MM.1S (cell line): ENCODE measurements around the gene SLC3A2.

Experiments
- DNase-seq: peaks from one replicate; pipeline ENCODE4 v3.0.0-alpha.2; 2015
- H2AFZ ChIP-seq: fragments of 300-600 bp; sonication (generic); 2 replicates; pipeline ENCODE4 v1.6.0; 2016; ENCODE audit warnings: antibody characterized with exemption, low read length
- H3F3A ChIP-seq: fragments of 300-600 bp; sonication (generic); 2 replicates; pipeline ENCODE4 v1.6.1; 2016; ENCODE audit warnings: mild to moderate bottlenecking, antibody characterized with exemption, low read length, moderate library complexity, mixed read lengths; ENCODE audit not compliant: insufficient read depth
- H3K27ac ChIP-seq: fragments of 300-600 bp; sonication (generic); 2 replicates; pipeline ENCODE4 v1.5.1; 2016; ENCODE audit warnings: mild to moderate bottlenecking, low read length
- H3K27me3 ChIP-seq: fragments of 300-600 bp; sonication (generic); replicated peaks from 2 replicates; pipeline ENCODE4 v1.6.0; 2016; ENCODE audit warnings: low read length; ENCODE audit not compliant: insufficient read depth
- H3K36me3 ChIP-seq: fragments of 300-600 bp; sonication (generic); replicated peaks from 2 replicates; pipeline ENCODE4 v1.6.1; 2016; ENCODE audit warnings: mild to moderate bottlenecking, low read length, mixed read lengths; ENCODE audit not compliant: insufficient read depth
- H3K4me1 ChIP-seq: fragments of 300-600 bp; sonication (generic); 2 replicates; pipeline ENCODE4 v1.6.1; 2016; ENCODE audit warnings: low read length, mixed read lengths
- H3K4me2 ChIP-seq: fragments of 300-600 bp; sonication (generic); 2 replicates; pipeline ENCODE4 v1.6.0; 2016; ENCODE audit warnings: low read depth, low read length
- H3K4me3 ChIP-seq: fragments of 300-600 bp; sonication (generic); 2 replicates; pipeline ENCODE4 v1.5.1; 2016; ENCODE audit warnings: low read length, mixed read lengths
- H3K79me2 ChIP-seq: fragments of 300-600 bp; sonication (generic); 2 replicates; pipeline ENCODE4 v1.6.1; 2016; ENCODE audit warnings: mixed run types, low read length, mixed read lengths
- H3K9ac ChIP-seq: fragments of 300-600 bp; sonication (generic); 2 replicates; pipeline ENCODE4 v1.6.1; 2016; ENCODE audit warnings: low read length, mixed read lengths
- H3K9me2 ChIP-seq: fragments of 300-600 bp; sonication (generic); replicated peaks from 2 replicates; pipeline ENCODE4 v1.6.1; 2016; ENCODE audit warnings: mild to moderate bottlenecking, low read length, mixed read lengths; ENCODE audit not compliant: insufficient read depth
- H3K9me3 ChIP-seq: fragments of 300-600 bp; sonication (generic); replicated peaks from 2 replicates; pipeline ENCODE4 v1.6.1; 2016; ENCODE audit warnings: mild to moderate bottlenecking, low read length, mixed read lengths; ENCODE audit not compliant: insufficient read depth
- H4K20me1 ChIP-seq: fragments of 300-600 bp; sonication (generic); 2 replicates; pipeline ENCODE4 v1.6.1; 2016; ENCODE audit warnings: mild to moderate bottlenecking, low read length, moderate library complexity, mixed read lengths; ENCODE audit not compliant: insufficient read depth
- EZH2 ChIP-seq: fragments of 300-600 bp; sonication (generic); optimal IDR thresholded peaks from 2 replicates; pipeline ENCODE3; 2017; ENCODE audit warnings: low read depth, mild to moderate bottlenecking, antibody characterized with exemption, low read length, mixed read lengths
- EZH2phosphoT487 ChIP-seq: fragments of 300-600 bp; sonication (generic); IDR thresholded peaks from 2 replicates; pipeline ENCODE4 v1.6.1; 2018; ENCODE audit warnings: antibody characterized with exemption, low read length
- TF ChIP-seq, protein P1 (sequence below): fragments of 300-600 bp; sonication (generic); IDR thresholded peaks from 2 replicates; pipeline ENCODE4 v1.5.1; 2016; ENCODE audit warnings: antibody characterized with exemption, low read length, mixed read lengths

The SLC3A2 gene

DNA sequence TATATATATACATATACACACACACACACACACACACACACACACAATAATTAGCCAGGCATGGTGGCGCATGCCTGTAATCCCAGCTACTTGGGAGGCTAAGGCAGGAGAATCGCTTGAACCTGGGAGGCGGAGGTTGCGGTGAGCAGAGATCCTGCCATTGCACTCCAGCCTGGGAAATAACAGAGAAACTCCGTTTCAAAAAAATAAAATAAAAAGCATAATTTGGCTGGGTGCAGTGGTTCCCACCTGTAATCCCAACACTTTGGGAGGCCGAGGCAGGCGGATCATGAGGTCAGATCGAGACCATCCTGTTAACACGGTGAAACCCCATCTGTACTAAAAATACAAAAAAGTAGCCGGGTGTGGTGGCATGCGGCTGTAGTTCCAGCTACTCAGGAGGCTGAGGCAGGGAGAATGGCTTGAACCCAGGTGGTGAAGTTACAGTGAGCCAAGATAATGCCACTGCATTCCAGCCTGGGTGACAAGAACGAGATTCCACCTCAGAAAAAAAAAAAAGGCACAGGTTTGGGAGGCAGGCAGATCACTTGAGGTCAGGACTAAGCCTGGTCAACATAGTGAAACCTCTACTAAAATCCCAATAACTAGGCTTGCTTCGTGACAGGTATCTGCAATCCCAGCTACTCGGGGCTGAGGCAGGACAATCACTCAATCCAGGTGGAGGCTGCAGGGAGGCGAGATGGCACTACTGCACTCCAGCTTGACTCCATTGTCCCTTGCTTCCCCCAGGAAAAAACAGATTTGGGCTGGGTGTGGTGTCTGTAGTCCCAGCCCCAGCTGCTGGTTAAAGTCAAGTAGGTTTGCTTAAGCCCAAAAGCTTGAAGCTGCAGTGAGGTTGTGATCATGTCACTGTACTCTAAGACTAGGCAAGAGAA lies 29.5 kb upstream of the SLC3A2 start:
- no peak for TF ChIP-seq EZH2phosphoT487
- TF ChIP-seq, protein P1, sequence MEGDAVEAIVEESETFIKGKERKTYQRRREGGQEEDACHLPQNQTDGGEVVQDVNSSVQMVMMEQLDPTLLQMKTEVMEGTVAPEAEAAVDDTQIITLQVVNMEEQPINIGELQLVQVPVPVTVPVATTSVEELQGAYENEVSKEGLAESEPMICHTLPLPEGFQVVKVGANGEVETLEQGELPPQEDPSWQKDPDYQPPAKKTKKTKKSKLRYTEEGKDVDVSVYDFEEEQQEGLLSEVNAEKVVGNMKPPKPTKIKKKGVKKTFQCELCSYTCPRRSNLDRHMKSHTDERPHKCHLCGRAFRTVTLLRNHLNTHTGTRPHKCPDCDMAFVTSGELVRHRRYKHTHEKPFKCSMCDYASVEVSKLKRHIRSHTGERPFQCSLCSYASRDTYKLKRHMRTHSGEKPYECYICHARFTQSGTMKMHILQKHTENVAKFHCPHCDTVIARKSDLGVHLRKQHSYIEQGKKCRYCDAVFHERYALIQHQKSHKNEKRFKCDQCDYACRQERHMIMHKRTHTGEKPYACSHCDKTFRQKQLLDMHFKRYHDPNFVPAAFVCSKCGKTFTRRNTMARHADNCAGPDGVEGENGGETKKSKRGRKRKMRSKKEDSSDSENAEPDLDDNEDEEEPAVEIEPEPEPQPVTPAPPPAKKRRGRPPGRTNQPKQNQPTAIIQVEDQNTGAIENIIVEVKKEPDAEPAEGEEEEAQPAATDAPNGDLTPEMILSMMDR, result no peak
- no peak for TF ChIP-seq EZH2
- no peaks in the 10 kb centered on the region for H3K9me3 ChIP-seq
- H3K4me3 ChIP-seq, result no peak overlapping the region
- H3K27me3 ChIP-seq, result no peaks in the 10 kb centered on the region
- H3K9ac ChIP-seq, result no peak overlapping the region
- peaks cover 65% of the 10 kb centered on the region for H3F3A ChIP-seq
- H3K4me2 ChIP-seq, result no peak overlapping the region
- H3K9me2 ChIP-seq, result no peaks in the 10 kb centered on the region
- peaks cover 33% of the 10 kb centered on the region for H3K79me2 ChIP-seq
- peaks cover 35% of the 10 kb centered on the region for H4K20me1 ChIP-seq
- H3K27ac ChIP-seq, result peak overlapping the region; percentile 45; the same call in 1 of the 2 replicates
- H3K36me3 ChIP-seq, result peaks cover 28% of the 10 kb centered on the region
- H2AFZ ChIP-seq, result no peak overlapping the region
- DNase-seq, result peak; percentile 36
- H3K4me1 ChIP-seq, result peaks cover 24% of the 10 kb centered on the region

DNA sequence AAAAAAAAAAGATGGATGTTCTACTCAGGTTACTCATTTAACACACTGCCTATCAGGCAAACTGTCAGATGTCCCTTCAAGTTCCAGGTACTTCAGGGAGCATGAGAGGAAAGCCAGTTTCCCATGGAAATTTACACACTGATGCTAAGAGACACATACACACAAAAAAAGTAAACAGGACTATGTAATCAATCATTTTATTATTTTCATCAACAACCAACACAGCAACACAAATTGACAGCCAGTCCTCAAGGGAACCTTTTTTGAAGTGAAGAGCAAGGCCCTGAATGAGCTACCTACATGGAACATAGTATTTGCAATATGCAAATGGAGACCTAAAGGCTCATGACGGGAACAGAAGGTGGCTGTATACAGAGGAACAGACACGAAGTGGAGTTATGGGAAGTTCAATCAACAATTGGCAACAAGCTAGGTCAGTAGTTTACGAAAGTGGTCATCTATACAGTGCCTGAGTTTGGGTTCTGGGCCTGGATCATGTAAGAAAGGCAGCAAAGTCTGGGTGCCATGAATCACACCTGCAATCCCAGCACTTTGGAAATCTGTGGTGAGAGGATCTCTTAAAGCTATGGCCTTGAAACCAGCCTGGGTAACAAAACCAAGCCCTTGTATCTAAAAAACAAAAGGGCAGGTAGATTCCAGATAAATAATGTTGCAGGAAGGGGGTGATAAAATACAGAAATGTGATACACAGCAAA lies 28.7 kb upstream of the SLC3A2 start:
- Histone ChIP-seq H3K9ac (no peak overlapping the region), H3K27ac (peak overlapping the region; percentile 45; the same call in 1 of the 2 replicates), H3K9me2 (no peaks in the 10 kb centered on the region), H2AFZ (no peak overlapping the region), H3K27me3 (no peaks in the 10 kb centered on the region), H3F3A (peaks cover 65% of the 10 kb centered on the region), H3K4me3 (no peak overlapping the region), H3K79me2 (peaks cover 41% of the 10 kb centered on the region), H3K9me3 (no peaks in the 10 kb centered on the region), H3K4me2 (no peak overlapping the region), H3K36me3 (peaks cover 28% of the 10 kb centered on the region), H3K4me1 (peaks cover 24% of the 10 kb centered on the region), H4K20me1 (peaks cover 35% of the 10 kb centered on the region)
- no peak for DNase-seq
- TF ChIP-seq EZH2phosphoT487, result no peak
- TF ChIP-seq, protein P1, result no peak
- no peak for TF ChIP-seq EZH2

DNA sequence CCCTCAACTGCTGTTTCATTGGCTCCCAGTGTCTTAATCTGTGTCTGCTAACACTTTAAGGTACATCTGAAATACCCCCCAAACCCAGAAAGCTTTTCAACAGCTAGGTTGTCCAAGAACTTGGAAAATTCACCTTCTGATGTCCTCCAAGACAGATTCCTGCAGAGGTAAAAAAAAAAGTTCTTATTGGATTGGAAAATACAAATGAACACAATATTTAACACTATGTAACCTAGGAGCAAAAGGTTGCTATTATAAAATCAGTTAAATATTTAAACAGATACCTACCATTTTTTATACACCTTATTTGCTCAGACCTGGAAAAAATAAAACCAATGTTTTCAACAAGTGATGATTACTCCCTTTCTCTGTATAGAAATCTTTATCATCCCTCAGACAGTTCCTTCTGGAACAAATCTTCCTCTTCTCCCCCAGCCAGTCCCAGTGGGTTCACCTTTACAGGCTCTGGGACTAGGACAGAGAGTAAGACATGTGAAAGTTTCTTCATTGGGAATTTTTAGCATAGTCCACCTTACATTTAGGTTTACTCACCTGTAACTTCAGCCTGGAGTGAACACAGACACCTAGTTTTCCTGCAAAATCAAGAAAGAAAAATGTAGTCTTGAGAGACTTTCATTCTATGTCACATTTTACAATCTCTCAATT lies 28.0 kb upstream of the SLC3A2 start:
- Histone ChIP-seq H3K4me1 (peaks cover 26% of the 10 kb centered on the region), H3K79me2 (peaks cover 48% of the 10 kb centered on the region), H3K9me3 (no peaks in the 10 kb centered on the region), H2AFZ (no peak overlapping the region), H3K4me2 (peak overlapping the region; percentile 74), H3K27ac (peak overlapping the region; percentile 74; the same call in 1 of the 2 replicates), H4K20me1 (peaks cover 35% of the 10 kb centered on the region), H3K9me2 (no peaks in the 10 kb centered on the region), H3K27me3 (no peaks in the 10 kb centered on the region), H3K4me3 (peak overlapping the region; percentile 100; the same call in 1 of the 2 replicates), H3F3A (peaks cover 65% of the 10 kb centered on the region), H3K36me3 (peaks cover 28% of the 10 kb centered on the region), H3K9ac (peak overlapping the region; percentile 99; the same call in 1 of the 2 replicates)
- no peak for TF ChIP-seq EZH2phosphoT487
- TF ChIP-seq EZH2, result no peak
- TF ChIP-seq, protein P1, result no peak
- DNase-seq, result no peak
